ENCODE measurements around the gene PPM1A.

PPM1A gene

DNA sequence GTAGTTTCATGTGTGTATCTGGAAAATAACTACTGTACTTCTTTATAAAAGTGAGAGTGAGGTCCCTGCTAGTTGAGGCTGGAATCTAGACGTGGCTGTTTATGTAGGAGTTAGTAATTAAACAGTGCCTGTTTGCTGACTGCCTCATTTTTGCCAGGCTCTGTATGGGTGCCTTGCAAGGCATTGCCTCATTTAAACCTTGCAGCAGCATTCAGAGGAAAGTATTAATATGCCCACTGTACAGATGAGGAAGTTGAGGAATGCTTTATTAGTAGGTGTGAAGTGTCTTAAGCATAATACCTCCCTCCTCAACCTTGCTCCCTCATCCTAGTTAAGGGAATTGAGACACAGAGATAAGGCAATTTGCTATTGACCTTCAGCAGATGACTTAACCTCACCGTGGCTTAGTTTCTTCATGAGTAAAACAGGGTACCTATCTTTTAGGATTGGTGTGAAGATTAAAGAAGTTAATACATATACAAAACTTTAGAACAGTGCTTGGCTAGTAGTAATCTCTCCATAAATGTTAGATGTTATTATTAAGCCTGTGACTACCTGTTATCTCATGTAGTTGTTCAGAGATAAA, 28.7 kb downstream of the PPM1A start:
- Histone ChIP-seq H2BK15ac (ENCODE audit: low read length) (no peak overlapping the region), H2BK12ac (ENCODE audit: low read length) (no peak overlapping the region), H3K9ac (ENCODE audit: low read depth, low read length, poor library complexity) (no peak overlapping the region), H3K4me3 (ENCODE audit: low read length in 2 of 2) (no peak overlapping the region), H3K27me3 (ENCODE audit: control insufficient read depth in 3 of 3, insufficient read depth in 3 of 3, low read depth in 1 of 3, low read length in 3 of 3) (no peaks in the 10 kb centered on the region), H3K4me1 (ENCODE audit: control insufficient read depth in 2 of 2, insufficient read depth in 1 of 2, low read depth in 1 of 2, low read length in 2 of 2) (peaks cover 0 to 4% of the 10 kb centered on the region in 2 donors), H4K8ac (ENCODE audit: low read depth, low read length) (no peak overlapping the region), H4K91ac (ENCODE audit: low read depth, low read length, poor library complexity) (no peak overlapping the region), H2AK5ac (ENCODE audit: low read depth, low read length) (no peak overlapping the region), H3K18ac (ENCODE audit: low read length) (no peak overlapping the region), H3K14ac (ENCODE audit: low read length) (no peak overlapping the region), H3K4ac (ENCODE audit: low read length) (no peak overlapping the region), H3K4me2 (ENCODE audit: insufficient read depth, low read length, poor library complexity, severe bottlenecking) (no peak overlapping the region), H2AFZ (ENCODE audit: low read length) (no peak overlapping the region), H3K9me3 (replicated peaks in 1 of 2; ENCODE audit: control insufficient read depth in 2 of 2, insufficient read depth in 1 of 2, low read depth in 1 of 2, low read length in 2 of 2) (peaks cover 0 to 4% of the 10 kb centered on the region in 2 donors), H2BK120ac (ENCODE audit: low read depth, low read length) (no peak overlapping the region), H3K36me3 (replicated peaks in 1 of 2; ENCODE audit: control insufficient read depth in 2 of 2, insufficient read depth in 2 of 2, low read length in 2 of 2) (peaks cover 2 to 9% of the 10 kb centered on the region in 2 donors), H3K23ac (ENCODE audit: low read depth, low read length, poor library complexity) (no peak overlapping the region), H3K79me1 (ENCODE audit: low read depth, low read length) (peaks cover 2% of the 10 kb centered on the region), H2BK5ac (ENCODE audit: low read length) (no peak overlapping the region), H3K27ac (replicated peaks; ENCODE audit: low read length) (no peak overlapping the region)
- DNase-seq (ENCODE audit: low spot score): no peak
- WGBS, 2 donors (ENCODE audit: extremely low coverage in 2 of 2, insufficient read length in 2 of 2, insufficient replicate concordance in 1 of 2): no CpG with 5 or more reads among the region's 2 CpGs

DNA sequence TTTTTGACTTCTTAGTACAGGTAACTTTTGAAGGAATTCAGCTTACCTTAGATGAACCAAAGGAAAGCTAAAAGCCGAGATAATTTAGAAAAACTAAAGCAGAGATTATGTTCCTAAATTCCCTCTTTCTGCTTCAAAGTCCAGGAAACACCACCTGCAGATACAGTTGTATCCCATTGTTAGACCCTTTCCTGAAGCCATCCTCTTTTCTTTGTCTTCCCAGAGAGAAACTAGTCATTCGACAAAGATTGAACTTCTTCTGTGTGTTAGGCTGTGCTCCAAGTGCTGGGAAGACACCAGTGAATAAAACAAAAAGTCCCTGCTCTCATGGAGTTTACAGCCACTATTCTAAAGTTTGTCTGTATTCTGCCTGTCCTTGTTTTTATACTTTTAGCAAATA, 29.3 kb downstream of the PPM1A start:
- Histone ChIP-seq H3K4ac (ENCODE audit: low read length) (no peak overlapping the region), H3K9me3 (replicated peaks in 1 of 2; ENCODE audit: control insufficient read depth in 2 of 2, insufficient read depth in 1 of 2, low read depth in 1 of 2, low read length in 2 of 2) (peaks cover 0 to 7% of the 10 kb centered on the region in 2 donors), H3K79me1 (ENCODE audit: low read depth, low read length) (peaks cover 2% of the 10 kb centered on the region), H2BK5ac (ENCODE audit: low read length) (no peak overlapping the region), H2AK5ac (ENCODE audit: low read depth, low read length) (no peak overlapping the region), H3K4me3 (ENCODE audit: low read length in 2 of 2) (no peak overlapping the region), H2BK12ac (ENCODE audit: low read length) (no peak overlapping the region), H2BK120ac (ENCODE audit: low read depth, low read length) (no peak overlapping the region), H2AFZ (ENCODE audit: low read length) (no peak overlapping the region), H3K27ac (replicated peaks; ENCODE audit: low read length) (no peak overlapping the region), H3K4me2 (ENCODE audit: insufficient read depth, low read length, poor library complexity, severe bottlenecking) (no peak overlapping the region), H3K14ac (ENCODE audit: low read length) (no peak overlapping the region), H3K4me1 (ENCODE audit: control insufficient read depth in 2 of 2, insufficient read depth in 1 of 2, low read depth in 1 of 2, low read length in 2 of 2) (peaks cover 0 to 4% of the 10 kb centered on the region in 2 donors), H3K27me3 (ENCODE audit: control insufficient read depth in 3 of 3, insufficient read depth in 3 of 3, low read depth in 1 of 3, low read length in 3 of 3) (no peaks in the 10 kb centered on the region), H4K91ac (ENCODE audit: low read depth, low read length, poor library complexity) (no peak overlapping the region), H3K36me3 (replicated peaks in 1 of 2; ENCODE audit: control insufficient read depth in 2 of 2, insufficient read depth in 2 of 2, low read length in 2 of 2) (peaks cover 3 to 16% of the 10 kb centered on the region in 2 donors), H2BK15ac (ENCODE audit: low read length) (no peak overlapping the region), H3K9ac (ENCODE audit: low read depth, low read length, poor library complexity) (no peak overlapping the region), H3K23ac (ENCODE audit: low read depth, low read length, poor library complexity) (no peak overlapping the region), H3K18ac (ENCODE audit: low read length) (no peak overlapping the region), H4K8ac (ENCODE audit: low read depth, low read length) (no peak overlapping the region)
- DNase-seq (ENCODE audit: low spot score): no peak
- WGBS, 2 donors (ENCODE audit: extremely low coverage in 2 of 2, insufficient read length in 2 of 2, insufficient replicate concordance in 1 of 2): no CpG with 5 or more reads among the region's 2 CpGs

DNA sequence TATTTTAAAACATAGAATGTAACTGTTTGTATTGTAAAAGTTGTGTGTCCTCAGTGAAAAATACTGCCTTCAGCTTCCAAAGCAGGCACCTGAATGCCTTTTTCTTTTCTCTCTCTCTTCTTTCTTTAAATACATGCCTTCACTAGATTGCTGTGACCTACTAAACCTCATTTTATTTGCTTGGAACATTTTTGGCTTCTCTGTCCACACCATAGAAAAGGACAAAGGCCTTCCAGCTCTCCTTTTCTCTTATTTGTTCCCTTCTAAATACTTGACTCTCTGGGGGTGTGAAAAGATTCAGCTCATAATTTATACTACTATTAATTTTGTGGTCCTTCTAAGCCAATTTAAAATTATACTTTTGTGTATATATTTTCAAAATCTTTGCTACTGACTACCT, 38.4 kb downstream of the PPM1A start:
- no peak overlapping the region for H2BK120ac ChIP-seq (ENCODE audit: low read depth, low read length)
- no peak for DNase-seq (ENCODE audit: low spot score)
- H3K9me3 ChIP-seq (replicated peaks in 1 of 2; ENCODE audit: control insufficient read depth in 2 of 2, insufficient read depth in 1 of 2, low read depth in 1 of 2, low read length in 2 of 2): peaks cover 0 to 5% of the 10 kb centered on the region in 2 donors
- no peak overlapping the region for H3K18ac ChIP-seq (ENCODE audit: low read length)
- H3K14ac ChIP-seq (ENCODE audit: low read length): no peak overlapping the region
- no peaks in the 10 kb centered on the region for H3K27me3 ChIP-seq (ENCODE audit: control insufficient read depth in 3 of 3, insufficient read depth in 3 of 3, low read depth in 1 of 3, low read length in 3 of 3)
- no peak overlapping the region for H3K9ac ChIP-seq (ENCODE audit: low read depth, low read length, poor library complexity)
- no peak overlapping the region for H4K91ac ChIP-seq (ENCODE audit: low read depth, low read length, poor library complexity)
- no peak overlapping the region for H4K8ac ChIP-seq (ENCODE audit: low read depth, low read length)
- no peak overlapping the region for H2BK5ac ChIP-seq (ENCODE audit: low read length)
- no peak overlapping the region for H3K4me3 ChIP-seq (ENCODE audit: low read length in 2 of 2)
- no peaks in the 10 kb centered on the region for H3K79me1 ChIP-seq (ENCODE audit: low read depth, low read length)
- H3K23ac ChIP-seq (ENCODE audit: low read depth, low read length, poor library complexity): no peak overlapping the region
- H3K4me2 ChIP-seq (ENCODE audit: insufficient read depth, low read length, poor library complexity, severe bottlenecking): no peak overlapping the region
- H3K27ac ChIP-seq (replicated peaks; ENCODE audit: low read length): no peak overlapping the region
- no peak overlapping the region for H2BK12ac ChIP-seq (ENCODE audit: low read length)
- peaks cover 7 to 66% of the 10 kb centered on the region in 2 donors for H3K36me3 ChIP-seq (replicated peaks in 1 of 2; ENCODE audit: control insufficient read depth in 2 of 2, insufficient read depth in 2 of 2, low read length in 2 of 2)
- H2BK15ac ChIP-seq (ENCODE audit: low read length): no peak overlapping the region
- H3K4ac ChIP-seq (ENCODE audit: low read length): no peak overlapping the region
- H2AK5ac ChIP-seq (ENCODE audit: low read depth, low read length): no peak overlapping the region
- H3K4me1 ChIP-seq (ENCODE audit: control insufficient read depth in 2 of 2, insufficient read depth in 1 of 2, low read depth in 1 of 2, low read length in 2 of 2): no peaks in the 10 kb centered on the region
- no peak overlapping the region for H2AFZ ChIP-seq (ENCODE audit: low read length)

DNA sequence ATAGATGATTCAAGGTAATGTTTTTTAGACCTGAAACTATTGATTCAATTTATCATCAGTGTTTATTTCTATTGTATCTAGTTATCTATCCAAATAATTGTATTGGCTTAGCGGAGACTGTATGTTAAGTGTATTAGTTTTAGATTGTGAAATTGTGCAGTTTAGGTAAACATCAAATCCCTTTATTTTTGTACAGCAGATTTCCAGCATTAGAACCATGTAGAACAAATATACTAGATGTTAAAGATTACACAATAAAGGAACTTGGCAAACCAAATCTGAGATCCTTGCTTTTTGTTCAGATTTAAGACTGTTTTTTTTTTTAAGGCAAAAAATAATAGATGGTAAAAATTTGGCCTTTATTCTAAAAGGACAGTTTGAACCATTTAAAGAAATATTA, 39.3 kb downstream of the PPM1A start:
- Histone ChIP-seq H3K36me3 (replicated peaks in 1 of 2; ENCODE audit: control insufficient read depth in 2 of 2, insufficient read depth in 2 of 2, low read length in 2 of 2) (peaks cover 4 to 66% of the 10 kb centered on the region in 2 donors), H3K9me3 (replicated peaks in 1 of 2; ENCODE audit: control insufficient read depth in 2 of 2, insufficient read depth in 1 of 2, low read depth in 1 of 2, low read length in 2 of 2) (no peaks in the 10 kb centered on the region), H3K14ac (ENCODE audit: low read length) (no peak overlapping the region), H4K91ac (ENCODE audit: low read depth, low read length, poor library complexity) (no peak overlapping the region), H3K27ac (replicated peaks; ENCODE audit: low read length) (no peak overlapping the region), H3K79me1 (ENCODE audit: low read depth, low read length) (no peaks in the 10 kb centered on the region), H2AK5ac (ENCODE audit: low read depth, low read length) (no peak overlapping the region), H2BK120ac (ENCODE audit: low read depth, low read length) (no peak overlapping the region), H2BK5ac (ENCODE audit: low read length) (no peak overlapping the region), H3K27me3 (ENCODE audit: control insufficient read depth in 3 of 3, insufficient read depth in 3 of 3, low read depth in 1 of 3, low read length in 3 of 3) (no peaks in the 10 kb centered on the region), H2BK15ac (ENCODE audit: low read length) (no peak overlapping the region), H3K23ac (ENCODE audit: low read depth, low read length, poor library complexity) (no peak overlapping the region), H3K4me2 (ENCODE audit: insufficient read depth, low read length, poor library complexity, severe bottlenecking) (no peak overlapping the region), H3K4me1 (ENCODE audit: control insufficient read depth in 2 of 2, insufficient read depth in 1 of 2, low read depth in 1 of 2, low read length in 2 of 2) (no peaks in the 10 kb centered on the region), H2AFZ (ENCODE audit: low read length) (no peak overlapping the region), H3K18ac (ENCODE audit: low read length) (no peak overlapping the region), H2BK12ac (ENCODE audit: low read length) (no peak overlapping the region), H3K4ac (ENCODE audit: low read length) (no peak overlapping the region), H3K4me3 (ENCODE audit: low read length in 2 of 2) (no peak overlapping the region), H4K8ac (ENCODE audit: low read depth, low read length) (no peak overlapping the region), H3K9ac (ENCODE audit: low read depth, low read length, poor library complexity) (no peak overlapping the region)
- WGBS, 2 donors (ENCODE audit: extremely low coverage in 2 of 2, insufficient read length in 2 of 2, insufficient replicate concordance in 1 of 2): no CpG with 5 or more reads among the region's 1 CpG
- no peak for DNase-seq (ENCODE audit: low spot score)

Data from neuronal stem cell (in vitro differentiated cells).